ENCODE results near the gene CDH4.

Gene CDH4

DNA sequence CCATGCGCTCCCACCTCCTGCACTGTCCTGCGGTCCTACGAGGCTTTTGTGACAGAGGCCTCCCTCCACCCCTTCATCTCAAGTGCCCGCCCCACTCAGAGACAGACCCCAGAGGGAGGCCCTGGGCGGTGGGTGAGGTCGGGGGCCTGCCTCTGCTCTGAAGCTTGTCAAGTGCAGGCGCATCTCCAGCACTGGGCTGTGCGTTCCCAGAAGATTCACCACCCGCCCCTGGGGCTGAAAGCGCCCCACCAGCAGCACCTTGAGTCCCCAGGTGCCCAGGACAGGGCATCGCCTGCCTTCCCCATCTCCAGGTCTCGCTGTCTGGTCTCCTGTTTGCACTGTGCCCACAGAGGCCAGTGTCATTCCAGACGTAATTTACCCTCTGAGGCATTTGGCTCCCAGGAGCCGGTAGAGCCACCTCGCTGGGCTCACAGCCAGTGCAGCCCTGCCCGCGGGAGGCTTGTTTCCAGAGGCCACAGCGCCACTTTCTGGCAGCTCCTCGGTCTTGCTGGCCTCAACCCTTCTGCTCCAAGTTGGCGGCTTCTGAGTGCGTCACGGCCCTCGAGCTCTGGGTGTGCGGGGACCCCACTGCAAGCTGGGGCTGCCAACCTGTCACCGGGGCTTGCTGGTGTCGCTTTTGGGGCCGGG lies 622.5 kb downstream of the CDH4 start:
- no peaks in the 10 kb centered on the region for H3K36me3 ChIP-seq (replicated peaks in 1 of 2; ENCODE audit: control insufficient read depth in 2 of 2, insufficient read depth in 2 of 2, low read length in 2 of 2)
- H3K4me3 ChIP-seq (ENCODE audit: low read length in 2 of 2): no peak overlapping the region
- no peak overlapping the region for H3K23ac ChIP-seq (ENCODE audit: low read depth, low read length, poor library complexity)
- H3K27me3 ChIP-seq (ENCODE audit: control insufficient read depth in 3 of 3, insufficient read depth in 3 of 3, low read depth in 1 of 3, low read length in 3 of 3): no peaks in the 10 kb centered on the region
- no peak overlapping the region for H4K8ac ChIP-seq (ENCODE audit: low read depth, low read length)
- H2AFZ ChIP-seq (ENCODE audit: low read length): no peak overlapping the region
- H3K9me3 ChIP-seq (replicated peaks in 1 of 2; ENCODE audit: control insufficient read depth in 2 of 2, insufficient read depth in 1 of 2, low read depth in 1 of 2, low read length in 2 of 2): peaks cover 14 to 15% of the 10 kb centered on the region in 2 donors
- H3K4ac ChIP-seq (ENCODE audit: low read length): peak overlapping the region; percentile 1
- peaks cover 5% of the 10 kb centered on the region for H3K79me1 ChIP-seq (ENCODE audit: low read depth, low read length)
- DNase-seq (ENCODE audit: low spot score): peak; percentile 30
- H4K91ac ChIP-seq (ENCODE audit: low read depth, low read length, poor library complexity): no peak overlapping the region
- no peak overlapping the region for H2BK120ac ChIP-seq (ENCODE audit: low read depth, low read length)
- H2BK15ac ChIP-seq (ENCODE audit: low read length): no peak overlapping the region
- no peak overlapping the region for H3K14ac ChIP-seq (ENCODE audit: low read length)
- no peak overlapping the region for H2BK12ac ChIP-seq (ENCODE audit: low read length)
- peak overlapping the region; percentile 29 for H2BK5ac ChIP-seq (ENCODE audit: low read length)
- no peak overlapping the region for H2AK5ac ChIP-seq (ENCODE audit: low read depth, low read length)
- H3K9ac ChIP-seq (ENCODE audit: low read depth, low read length, poor library complexity): no peak overlapping the region
- no peak overlapping the region for H3K18ac ChIP-seq (ENCODE audit: low read length)
- H3K4me2 ChIP-seq (ENCODE audit: insufficient read depth, low read length, poor library complexity, severe bottlenecking): no peak overlapping the region
- H3K27ac ChIP-seq (replicated peaks; ENCODE audit: low read length): no peak overlapping the region
- no peaks in the 10 kb centered on the region for H3K4me1 ChIP-seq (ENCODE audit: control insufficient read depth in 2 of 2, insufficient read depth in 1 of 2, low read depth in 1 of 2, low read length in 2 of 2)
- WGBS, 2 donors (ENCODE audit: extremely low coverage in 2 of 2, insufficient read length in 2 of 2, insufficient replicate concordance in 1 of 2): no CpG with 5 or more reads among the region's 27 CpGs

DNA sequence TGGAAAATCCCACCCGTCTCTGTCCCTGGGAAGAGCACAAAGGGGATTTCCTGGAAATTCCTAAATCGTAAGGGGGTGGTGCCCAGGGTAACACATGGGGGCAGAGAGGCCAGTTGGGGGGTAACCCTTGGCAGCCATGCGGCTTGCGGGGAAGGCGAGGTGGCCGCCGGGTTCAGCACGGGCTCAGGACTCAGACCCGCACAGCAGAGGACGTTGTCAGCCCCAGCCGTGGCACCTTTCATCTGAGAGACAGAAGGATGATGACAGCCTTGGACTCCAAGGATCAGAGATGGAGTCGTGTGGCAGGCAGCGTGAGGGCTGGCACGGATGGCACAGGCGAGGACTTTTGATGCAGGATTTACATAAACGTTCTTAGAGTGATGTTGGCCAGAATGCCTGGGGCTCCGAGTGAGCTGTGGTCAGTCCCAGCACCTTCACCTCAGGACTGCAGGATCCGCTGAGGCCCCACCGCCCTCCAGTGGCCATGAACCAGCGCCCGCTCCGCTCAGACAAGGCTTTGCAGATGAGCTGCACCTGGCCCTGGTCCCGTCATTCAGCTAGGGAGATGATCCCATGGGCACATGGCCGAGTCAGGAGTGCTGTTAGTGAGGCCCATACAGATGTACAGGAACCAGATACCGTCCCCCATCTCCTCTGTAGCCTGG lies 623.3 kb downstream of the CDH4 start:
- H3K27ac ChIP-seq (replicated peaks; ENCODE audit: low read length): no peak overlapping the region
- H4K8ac ChIP-seq (ENCODE audit: low read depth, low read length): no peak overlapping the region
- H2BK5ac ChIP-seq (ENCODE audit: low read length): no peak overlapping the region
- no peak overlapping the region for H2BK120ac ChIP-seq (ENCODE audit: low read depth, low read length)
- no peak overlapping the region for H2BK12ac ChIP-seq (ENCODE audit: low read length)
- no CpG with 5 or more reads among the region's 25 CpGs for WGBS, 2 donors (ENCODE audit: extremely low coverage in 2 of 2, insufficient read length in 2 of 2, insufficient replicate concordance in 1 of 2)
- no peak overlapping the region for H3K4me2 ChIP-seq (ENCODE audit: insufficient read depth, low read length, poor library complexity, severe bottlenecking)
- H3K18ac ChIP-seq (ENCODE audit: low read length): no peak overlapping the region
- H3K23ac ChIP-seq (ENCODE audit: low read depth, low read length, poor library complexity): peak overlapping the region; percentile 75
- H3K4me3 ChIP-seq (ENCODE audit: low read length in 2 of 2): no peak overlapping the region
- DNase-seq (ENCODE audit: low spot score): no peak
- peaks cover 5% of the 10 kb centered on the region for H3K79me1 ChIP-seq (ENCODE audit: low read depth, low read length)
- no peaks in the 10 kb centered on the region for H3K4me1 ChIP-seq (ENCODE audit: control insufficient read depth in 2 of 2, insufficient read depth in 1 of 2, low read depth in 1 of 2, low read length in 2 of 2)
- H2AK5ac ChIP-seq (ENCODE audit: low read depth, low read length): peak overlapping the region; percentile 68
- H3K36me3 ChIP-seq (replicated peaks in 1 of 2; ENCODE audit: control insufficient read depth in 2 of 2, insufficient read depth in 2 of 2, low read length in 2 of 2): no peaks in the 10 kb centered on the region
- H4K91ac ChIP-seq (ENCODE audit: low read depth, low read length, poor library complexity): no peak overlapping the region
- H3K9ac ChIP-seq (ENCODE audit: low read depth, low read length, poor library complexity): peak overlapping the region; percentile 30
- no peak overlapping the region for H2AFZ ChIP-seq (ENCODE audit: low read length)
- H3K4ac ChIP-seq (ENCODE audit: low read length): peak overlapping the region; percentile 25
- H2BK15ac ChIP-seq (ENCODE audit: low read length): peak overlapping the region; percentile 79
- H3K27me3 ChIP-seq (ENCODE audit: control insufficient read depth in 3 of 3, insufficient read depth in 3 of 3, low read depth in 1 of 3, low read length in 3 of 3): no peaks in the 10 kb centered on the region
- H3K14ac ChIP-seq (ENCODE audit: low read length): peak overlapping the region; percentile 85
- peaks cover 8 to 12% of the 10 kb centered on the region in 2 donors for H3K9me3 ChIP-seq (replicated peaks in 1 of 2; ENCODE audit: control insufficient read depth in 2 of 2, insufficient read depth in 1 of 2, low read depth in 1 of 2, low read length in 2 of 2)

DNA sequence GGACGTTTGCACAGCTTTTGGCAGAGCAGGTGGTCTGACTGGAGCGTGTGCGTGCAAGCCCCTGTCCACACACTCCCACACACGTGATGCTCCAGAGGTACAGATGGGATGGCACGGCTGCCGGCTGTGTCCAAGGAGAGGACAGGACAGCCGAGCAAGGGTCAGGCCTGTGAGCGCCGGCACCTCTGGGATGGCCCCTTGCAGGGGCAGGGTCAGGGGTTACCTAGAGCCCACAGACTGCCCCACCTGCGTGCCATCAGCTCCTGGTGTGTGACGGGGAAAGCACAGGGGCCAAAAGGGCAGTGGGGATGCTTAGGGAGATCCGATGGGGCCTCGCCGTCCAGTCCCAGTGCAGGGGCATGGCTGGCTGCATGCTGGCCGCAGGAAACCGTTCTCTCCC lies 623.9 kb downstream of the CDH4 start:
- Histone ChIP-seq H2BK5ac (ENCODE audit: low read length) (no peak overlapping the region), H3K9me3 (replicated peaks in 1 of 2; ENCODE audit: control insufficient read depth in 2 of 2, insufficient read depth in 1 of 2, low read depth in 1 of 2, low read length in 2 of 2) (peaks cover 6 to 8% of the 10 kb centered on the region in 2 donors), H3K18ac (ENCODE audit: low read length) (peak overlapping the region; percentile 66), H2BK15ac (ENCODE audit: low read length) (peak overlapping the region; percentile 79), H3K4me3 (ENCODE audit: low read length in 2 of 2) (no peak overlapping the region), H3K4me2 (ENCODE audit: insufficient read depth, low read length, poor library complexity, severe bottlenecking) (no peak overlapping the region), H3K4ac (ENCODE audit: low read length) (no peak overlapping the region), H3K27ac (replicated peaks; ENCODE audit: low read length) (no peak overlapping the region), H3K79me1 (ENCODE audit: low read depth, low read length) (peaks cover 5% of the 10 kb centered on the region), H2AK5ac (ENCODE audit: low read depth, low read length) (peak overlapping the region; percentile 67), H2BK12ac (ENCODE audit: low read length) (peak overlapping the region; percentile 65), H2AFZ (ENCODE audit: low read length) (no peak overlapping the region), H2BK120ac (ENCODE audit: low read depth, low read length) (no peak overlapping the region), H3K9ac (ENCODE audit: low read depth, low read length, poor library complexity) (peak overlapping the region; percentile 36), H3K14ac (ENCODE audit: low read length) (peak overlapping the region; percentile 47), H3K27me3 (ENCODE audit: control insufficient read depth in 3 of 3, insufficient read depth in 3 of 3, low read depth in 1 of 3, low read length in 3 of 3) (no peaks in the 10 kb centered on the region), H3K23ac (ENCODE audit: low read depth, low read length, poor library complexity) (peak overlapping the region; percentile 75), H4K8ac (ENCODE audit: low read depth, low read length) (no peak overlapping the region), H3K36me3 (replicated peaks in 1 of 2; ENCODE audit: control insufficient read depth in 2 of 2, insufficient read depth in 2 of 2, low read length in 2 of 2) (no peaks in the 10 kb centered on the region), H4K91ac (ENCODE audit: low read depth, low read length, poor library complexity) (no peak overlapping the region), H3K4me1 (ENCODE audit: control insufficient read depth in 2 of 2, insufficient read depth in 1 of 2, low read depth in 1 of 2, low read length in 2 of 2) (no peaks in the 10 kb centered on the region)
- no CpG with 5 or more reads among the region's 16 CpGs for WGBS, 2 donors (ENCODE audit: extremely low coverage in 2 of 2, insufficient read length in 2 of 2, insufficient replicate concordance in 1 of 2)
- DNase-seq (ENCODE audit: low spot score): no peak

DNA sequence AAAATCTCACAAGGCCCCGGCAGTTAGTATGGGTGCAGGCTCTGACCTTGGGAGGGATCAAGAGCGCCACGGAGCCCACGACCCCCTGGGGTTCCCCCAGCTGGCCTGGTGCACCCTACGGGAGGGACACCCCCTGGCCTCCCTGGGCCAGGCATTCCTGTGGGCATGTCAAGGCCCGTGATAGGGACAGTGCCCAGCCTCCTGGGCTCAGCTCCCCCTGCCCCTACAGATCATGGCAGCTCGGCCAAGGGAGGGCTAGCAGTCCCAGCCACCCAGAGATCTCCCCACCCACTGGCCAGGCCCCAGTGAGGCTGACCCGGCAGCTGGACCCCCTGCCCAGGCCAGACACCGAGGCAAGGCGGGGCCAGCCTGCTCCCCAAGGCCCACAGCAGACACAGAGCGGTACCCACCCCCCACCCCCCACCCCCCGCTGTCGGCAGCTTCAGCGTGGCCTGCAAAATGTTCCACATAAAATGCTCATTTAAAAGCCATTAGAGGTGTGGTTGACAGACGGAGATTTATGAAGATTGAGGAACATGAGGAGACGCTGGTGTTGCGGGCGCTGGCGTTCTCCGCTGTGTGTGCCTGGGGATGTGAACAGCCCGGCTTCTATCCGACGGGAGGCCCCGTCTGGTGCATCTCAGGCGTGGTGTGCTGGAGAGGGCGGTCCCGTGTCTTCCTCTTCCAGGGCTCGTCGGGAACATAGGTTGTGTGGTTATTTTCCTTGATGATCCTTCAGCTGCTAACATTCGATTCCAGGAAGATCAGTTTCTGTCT lies 625.1 kb downstream of the CDH4 start:
- Histone ChIP-seq H3K23ac (ENCODE audit: low read depth, low read length, poor library complexity) (no peak overlapping the region), H3K4me1 (ENCODE audit: control insufficient read depth in 2 of 2, insufficient read depth in 1 of 2, low read depth in 1 of 2, low read length in 2 of 2) (no peaks in the 10 kb centered on the region), H3K9me3 (replicated peaks in 1 of 2; ENCODE audit: control insufficient read depth in 2 of 2, insufficient read depth in 1 of 2, low read depth in 1 of 2, low read length in 2 of 2) (peaks cover 0 to under 1% of the 10 kb centered on the region in 2 donors), H3K27ac (replicated peaks; ENCODE audit: low read length) (no peak overlapping the region), H2BK5ac (ENCODE audit: low read length) (peak overlapping the region; percentile 24), H2BK12ac (ENCODE audit: low read length) (no peak overlapping the region), H3K9ac (ENCODE audit: low read depth, low read length, poor library complexity) (no peak overlapping the region), H3K4me3 (ENCODE audit: low read length in 2 of 2) (no peak overlapping the region), H4K91ac (ENCODE audit: low read depth, low read length, poor library complexity) (no peak overlapping the region), H3K14ac (ENCODE audit: low read length) (no peak overlapping the region), H3K27me3 (ENCODE audit: control insufficient read depth in 3 of 3, insufficient read depth in 3 of 3, low read depth in 1 of 3, low read length in 3 of 3) (no peaks in the 10 kb centered on the region), H2AFZ (ENCODE audit: low read length) (no peak overlapping the region), H2AK5ac (ENCODE audit: low read depth, low read length) (no peak overlapping the region), H3K4me2 (ENCODE audit: insufficient read depth, low read length, poor library complexity, severe bottlenecking) (no peak overlapping the region), H4K8ac (ENCODE audit: low read depth, low read length) (no peak overlapping the region), H2BK120ac (ENCODE audit: low read depth, low read length) (no peak overlapping the region), H3K36me3 (replicated peaks in 1 of 2; ENCODE audit: control insufficient read depth in 2 of 2, insufficient read depth in 2 of 2, low read length in 2 of 2) (no peaks in the 10 kb centered on the region), H3K79me1 (ENCODE audit: low read depth, low read length) (peaks cover 5% of the 10 kb centered on the region), H3K18ac (ENCODE audit: low read length) (peak overlapping the region; percentile 64), H3K4ac (ENCODE audit: low read length) (peak overlapping the region; percentile 37), H2BK15ac (ENCODE audit: low read length) (no peak overlapping the region)
- no CpG with 5 or more reads among the region's 30 CpGs for WGBS, 2 donors (ENCODE audit: extremely low coverage in 2 of 2, insufficient read length in 2 of 2, insufficient replicate concordance in 1 of 2)
- DNase-seq (ENCODE audit: low spot score): no peak
